IMR-90 (cell line): ENCODE measurements around the gene EPB41L1. TPM values are rescaled to one million over a fixed set of nuclear protein-coding genes. Genes with fewer than 3 reads are reported as not detected.

ENCODE experiments used
- ATAC-seq: fragments of 200-7000 bp; cut with Tn5 transposase; 2 replicates; pipeline ENCODE4 v1.9.1; 2020; ENCODE audit warnings: low read depth, mild to moderate bottlenecking, moderate library complexity
- BruUV-seq: library from RNA; stranded (reverse); fragments of 400-500 nt; replicated peaks from 2 replicates; lab custom pipeline; 2021; lab: Mats Ljungman, UMichigan
- CTCF ChIA-PET: fragments of 300-600 bp; formaldehyde crosslinking; extraction: SDS; loops from one replicate; lab custom pipeline; 2021; ENCODE audit warnings: antibody characterized with exemption; lab: Yijun Ruan, JAX
- POLR2A ChIA-PET: fragments of 300-600 bp; sonication (Branson Sonifier 250); formaldehyde crosslinking; loops from one replicate; lab custom pipeline; 2022; ENCODE audit warnings: antibody characterized with exemption; ENCODE audit not compliant: unreplicated experiment; lab: Charles Lee
- DNase-seq: peaks from one replicate; pipeline ENCODE4 v3.0.0; 2013
- H2AFZ ChIP-seq: replicated peaks from 2 replicates; pipeline ENCODE3; 2013; ENCODE audit warnings: low read length, mild to moderate bottlenecking; ENCODE audit not compliant: poor library complexity
- H2AK5ac ChIP-seq: 2 replicates; pipeline ENCODE4 v1.6.1; 2013; ENCODE audit warnings: low read depth, low read length, inconsistent platforms
- H2AK9ac ChIP-seq: replicated peaks from 2 replicates; pipeline ENCODE3; 2013; ENCODE audit warnings: mild to moderate bottlenecking, low read depth, low read length, moderate library complexity; ENCODE audit not compliant: poor library complexity
- H2BK120ac ChIP-seq: 2 replicates; pipeline ENCODE4 v1.6.1; 2013; ENCODE audit warnings: low read depth, low read length, inconsistent platforms
- H2BK15ac ChIP-seq: 3 replicates; pipeline ENCODE4 v1.6.1; 2013; ENCODE audit warnings: low read depth, low read length, inconsistent platforms
- H2BK20ac ChIP-seq: 2 replicates; pipeline ENCODE4 v1.6.1; 2013; ENCODE audit warnings: low read depth, mild to moderate bottlenecking, inconsistent platforms, low read length, moderate library complexity
- H2BK5ac ChIP-seq: 2 replicates; pipeline ENCODE4 v1.6.1; 2013; ENCODE audit warnings: mild to moderate bottlenecking, low read depth, low read length, inconsistent platforms; ENCODE audit not compliant: poor library complexity, severe bottlenecking
- H3K14ac ChIP-seq: replicated peaks from 2 replicates; pipeline ENCODE4 v1.6.1; 2013; ENCODE audit warnings: low read depth, low read length, inconsistent platforms
- H3K18ac ChIP-seq: 2 replicates; pipeline ENCODE4 v1.6.1; 2013; ENCODE audit warnings: low read depth, low read length, control low read depth
- H3K23ac ChIP-seq: 2 replicates; pipeline ENCODE4 v1.6.1; 2013; ENCODE audit warnings: low read depth, low read length, inconsistent platforms
- H3K27ac ChIP-seq: 2 replicates; pipeline ENCODE4 v1.5.1; 2013; ENCODE audit warnings: mild to moderate bottlenecking, control low read depth, low read length; ENCODE audit not compliant: insufficient read depth
- H3K27me3 ChIP-seq: 2 replicates; pipeline ENCODE4 v1.6.1; 2013; ENCODE audit warnings: low read length; ENCODE audit not compliant: control insufficient read depth, insufficient read depth
- H3K36me3 ChIP-seq: 2 replicates; pipeline ENCODE4 v1.6.1; 2013; ENCODE audit warnings: low read length, mixed read lengths; ENCODE audit not compliant: control insufficient read depth, insufficient read depth
- H3K4ac ChIP-seq: 2 replicates; pipeline ENCODE4 v1.6.1; 2013; ENCODE audit warnings: low read depth, low read length, inconsistent platforms
- H3K4me1 ChIP-seq: 2 replicates; pipeline ENCODE4 v1.6.1; 2013; ENCODE audit warnings: low read length, mixed read lengths; ENCODE audit not compliant: control insufficient read depth, insufficient read depth
- H3K4me2 ChIP-seq: 2 replicates; pipeline ENCODE4 v1.6.1; 2013; ENCODE audit warnings: low read depth, mild to moderate bottlenecking, control low read depth, low read length, moderate library complexity
- H3K4me3 ChIP-seq: 2 replicates; pipeline ENCODE4 v1.5.1; 2013; ENCODE audit warnings: low read depth, mild to moderate bottlenecking, control low read depth, low read length, moderate library complexity; ENCODE audit not compliant: insufficient read depth
- H3K56ac ChIP-seq: 2 replicates; pipeline ENCODE4 v1.6.1; 2013; ENCODE audit warnings: low read length, inconsistent platforms; ENCODE audit not compliant: insufficient read depth; ENCODE audit errors: extremely low read depth
- H3K79me1 ChIP-seq, 2 experiments: 2 replicates each; pipeline ENCODE4 v1.6.1; 2013; ENCODE audit warnings: low read length in 2 of 2, inconsistent platforms in 1 of 2, low read depth in 1 of 2
- H3K9ac ChIP-seq: 2 replicates; pipeline ENCODE4 v1.6.1; 2013; ENCODE audit warnings: low read depth, low read length, control low read depth
- H3K9me1 ChIP-seq: 2 replicates; pipeline ENCODE4 v1.6.1; 2013; ENCODE audit warnings: low read length, inconsistent platforms; ENCODE audit not compliant: insufficient read depth
- H3K9me3 ChIP-seq: 2 replicates; pipeline ENCODE4 v1.6.1; 2013; ENCODE audit warnings: low read length; ENCODE audit not compliant: control insufficient read depth, insufficient read depth
- H4K20me1 ChIP-seq: 2 replicates; pipeline ENCODE4 v1.6.1; 2013; ENCODE audit warnings: low read length, inconsistent platforms; ENCODE audit not compliant: insufficient read depth
- H4K5ac ChIP-seq: 2 replicates; pipeline ENCODE4 v1.6.1; 2013; ENCODE audit warnings: mild to moderate bottlenecking, low read depth, low read length, control low read depth
- H4K8ac ChIP-seq, 2 experiments: 2 replicates each; pipeline ENCODE4 v1.6.1; 2013; ENCODE audit warnings: low read depth in 2 of 2, low read length in 2 of 2, control low read depth in 1 of 2, inconsistent platforms in 1 of 2
- H4K91ac ChIP-seq: 2 replicates; pipeline ENCODE4 v1.6.1; 2013; ENCODE audit warnings: low read depth, low read length, inconsistent platforms; ENCODE audit not compliant: insufficient read depth
- BHLHE40 ChIP-seq: fragments of 150-350 bp; IDR thresholded peaks from 2 replicates; pipeline ENCODE4 v1.6.1; 2016; ENCODE audit warnings: mild to moderate bottlenecking, low read depth, low read length
- CEBPB ChIP-seq: IDR thresholded peaks from 2 replicates; pipeline ENCODE4 v1.6.1; 2012; ENCODE audit warnings: low read depth, low read length, improper control_type of control experiment
- CHD1 ChIP-seq: IDR thresholded peaks from 2 replicates; pipeline ENCODE4 v1.6.1; 2012; ENCODE audit warnings: low read depth, low read length, improper control_type of control experiment
- CTCF ChIP-seq: conservative IDR thresholded peaks from 2 replicates; pipeline ENCODE4 v1.5.1; 2012; ENCODE audit warnings: mild to moderate bottlenecking, low read depth, low read length, improper control_type of control experiment
- ELK1 ChIP-seq: fragments of 150-350 bp; IDR thresholded peaks from 2 replicates; pipeline ENCODE4 v1.6.1; 2016; ENCODE audit warnings: low read depth, mild to moderate bottlenecking, low read length, moderate library complexity, borderline replicate concordance
- FOS ChIP-seq: fragments of 150-350 bp; IDR thresholded peaks from 2 replicates; pipeline ENCODE4 v1.6.1; 2016; ENCODE audit warnings: low read depth, low read length
- MAFK ChIP-seq: IDR thresholded peaks from 2 replicates; pipeline ENCODE4 v1.6.1; 2012; ENCODE audit warnings: low read depth, low read length, improper control_type of control experiment
- MAZ ChIP-seq: IDR thresholded peaks from 2 replicates; pipeline ENCODE4 v1.6.1; 2012; ENCODE audit warnings: low read depth, mild to moderate bottlenecking, low read length, improper control_type of control experiment, moderate library complexity, borderline replicate concordance
- MXI1 ChIP-seq: IDR thresholded peaks from 2 replicates; pipeline ENCODE4 v1.6.1; 2012; ENCODE audit warnings: low read depth, mild to moderate bottlenecking, low read length, moderate library complexity, borderline replicate concordance
- NFE2L2 ChIP-seq: fragments of 150-350 bp; IDR thresholded peaks from 2 replicates; pipeline ENCODE4 v1.6.1; 2016; ENCODE audit warnings: low read depth, mild to moderate bottlenecking, low read length
- POLR2A ChIP-seq: IDR thresholded peaks from 2 replicates; pipeline ENCODE4 v1.6.1; 2012; ENCODE audit warnings: mild to moderate bottlenecking, low read depth, low read length
- RAD21 ChIP-seq: IDR thresholded peaks from 2 replicates; pipeline ENCODE4 v1.6.1; 2012; ENCODE audit warnings: low read length, improper control_type of control experiment
- RCOR1 ChIP-seq: IDR thresholded peaks from 2 replicates; pipeline ENCODE4 v1.6.1; 2012; ENCODE audit warnings: mild to moderate bottlenecking, low read length, improper control_type of control experiment; ENCODE audit not compliant: insufficient replicate concordance
- RFX5 ChIP-seq: IDR thresholded peaks from 2 replicates; pipeline ENCODE4 v1.8.0; 2012; ENCODE audit warnings: low read depth, mild to moderate bottlenecking, low read length, moderate library complexity
- USF2 ChIP-seq: fragments of 150-350 bp; IDR thresholded peaks from 2 replicates; pipeline ENCODE4 v1.6.1; 2017; ENCODE audit warnings: mild to moderate bottlenecking, antibody characterized with exemption, low read length, low read depth
- WGBS, 2 experiments: methylation state at CpG; one replicate each; pipeline versions ENCODE4 v1.1.5 to v1.1.7; 2013; ENCODE audit warnings: missing lambda C conversion rate in 2 of 2; ENCODE audit not compliant: insufficient read length in 1 of 2; ENCODE audit errors: extremely low coverage in 2 of 2; 5-methylcytosine and 5-hydroxymethylcytosine counted together
- dilution Hi-C: fragments of 300-500 bp; cut with HindIII; formaldehyde crosslinking; loops from one replicate; pipeline ENCODE4 v1.14.3; 2018; ENCODE audit warnings: low sequenced_read_pairs; ENCODE audit not compliant: unreplicated experiment
- in situ Hi-C: fragments of 300-500 bp; cut with MboI; formaldehyde crosslinking; loops from 3 replicates; pipeline ENCODE4 v1.14.3; 2019; ENCODE audit warnings: low sequenced_read_pairs, inconsistent platforms, mixed read lengths
- intact Hi-C: fragments of 100-400 bp; cut with micrococcal nuclease; formaldehyde crosslinking; loops from 2 replicates; pipeline ENCODE4 v1.10.0; 2022
- polyA plus RNA-seq, 3 experiments: library from polyadenylated mRNA; depleted of rRNA; stranded (reverse); fragments of >200 nt; gene quantifications; 2 replicates each; pipeline ENCODE4 v1.2.3, GENCODE V29; 2012; ENCODE audit warnings: low replicate concordance in 1 of 3
- total RNA-seq: library from RNA; depleted of rRNA; stranded (reverse); fragments of >200 nt; gene quantifications from 2 replicates; pipeline ENCODE4 v1.2.3, GENCODE V29; 2012

Gene EPB41L1
- total and polyA plus RNA-seq, 2 of the 4 experiments (the other 2 are of a cell fraction) = 12.5 to 33.7 TPM

GRCh38 chr20:36264426-36265246, 110.1 kb downstream of the EPB41L1 start:
- intact Hi-C loops (no loop called here), dilution Hi-C loops (no loop called here), in situ Hi-C loops (no loop called here)
- no peak overlapping the region for H2BK20ac ChIP-seq
- no peak overlapping the region for H3K23ac ChIP-seq
- no peak overlapping the region for H2BK120ac ChIP-seq
- H3K14ac ChIP-seq = no peak overlapping the region
- no peak overlapping the region for H2AK5ac ChIP-seq
- DNase-seq (no peak), ATAC-seq (no peak)
- no peak overlapping the region for H3K9ac ChIP-seq
- H4K91ac ChIP-seq = no peak overlapping the region
- H3K56ac ChIP-seq = no peak overlapping the region
- H3K27me3 ChIP-seq = peaks cover 22% of the 10 kb centered on the region
- H3K4me2 ChIP-seq = no peak overlapping the region
- no peak overlapping the region for H4K5ac ChIP-seq
- WGBS, 2 experiments = 81% methylated on average over 7 of the region's 20 CpGs; no CpG with 5 or more reads in 1 of the 2 experiments
- no peaks in the 10 kb centered on the region for H4K20me1 ChIP-seq
- no peak overlapping the region for H3K27ac ChIP-seq
- H3K18ac ChIP-seq = no peak overlapping the region
- no peak overlapping the region for H4K8ac ChIP-seq
- no peaks in the 10 kb centered on the region for H3K36me3 ChIP-seq
- no TSS peak for BruUV-seq
- H2BK15ac ChIP-seq = no peak overlapping the region
- H3K4ac ChIP-seq = no peak overlapping the region
- H3K4me1 ChIP-seq = no peaks in the 10 kb centered on the region
- CTCF ChIA-PET = no interaction called here
- no peak overlapping the region for H2AK9ac ChIP-seq
- no peak overlapping the region for H2BK5ac ChIP-seq
- no peaks in the 10 kb centered on the region for H3K9me3 ChIP-seq
- H3K9me1 ChIP-seq = no peaks in the 10 kb centered on the region
- H3K4me3 ChIP-seq = no peak overlapping the region
- no peak overlapping the region for H2AFZ ChIP-seq
- POLR2A ChIA-PET = no interaction called here
- H3K79me1 ChIP-seq = no peaks in the 10 kb centered on the region
- TF ChIP-seq CHD1 = no peak
- no peak for TF ChIP-seq RCOR1
- no peak for TF ChIP-seq BHLHE40
- TF ChIP-seq RFX5 = no peak
- no peak for TF ChIP-seq USF2
- TF ChIP-seq CTCF = no peak
- TF ChIP-seq MAFK = no peak
- TF ChIP-seq NFE2L2 = no peak
- TF ChIP-seq POLR2A = no peak
- TF ChIP-seq MAZ = no peak
- TF ChIP-seq RAD21 = no peak
- no peak for TF ChIP-seq CEBPB
- no peak for TF ChIP-seq FOS
- TF ChIP-seq MXI1 = no peak
- no peak for TF ChIP-seq ELK1
